ENCODE data around the gene ADAMTS18.
"Not testable (repeated sequence)": the region's sequence is repeated elsewhere in the genome, so short reads cannot be mapped to it uniquely, and the experiment has no call there.

ADAMTS18 gene

GRCh38 chr16:77277141-77277540, 157.7 kb downstream of the ADAMTS18 start:
- no peak for FAIRE-seq

GRCh38 chr16:77276661-77277060, 158.2 kb downstream of the ADAMTS18 start:
- no peak for FAIRE-seq

- not testable (repeated sequence) for FAIRE-seq
Observed at GRCh38 chr16:77275303-77275702, 159.5 kb downstream of the ADAMTS18 start.

GRCh38 chr16:77273815-77274214, 161.0 kb downstream of the ADAMTS18 start:
- FAIRE-seq: no peak

GRCh38 chr16:77271532-77272426, 163.1 kb downstream of the ADAMTS18 start:
- no peak for FAIRE-seq

- not testable (repeated sequence) for FAIRE-seq
Observed at GRCh38 chr16:77266185-77266584, 168.6 kb downstream of the ADAMTS18 start.

GRCh38 chr16:77262971-77263370, 171.9 kb downstream of the ADAMTS18 start:
- FAIRE-seq: no peak

GRCh38 chr16:77250400-77250799, 184.4 kb downstream of the ADAMTS18 start:
- no peak for FAIRE-seq

- no peak for FAIRE-seq
Observed at GRCh38 chr16:77246150-77246549, 188.7 kb downstream of the ADAMTS18 start.

- not testable (repeated sequence) for FAIRE-seq
Observed at GRCh38 chr16:77242471-77242870, 192.4 kb downstream of the ADAMTS18 start.

GRCh38 chr16:77238593-77238992, 196.2 kb downstream of the ADAMTS18 start:
- FAIRE-seq: no peak

- peak; percentile 48 for FAIRE-seq
Observed at GRCh38 chr16:77236063-77236511, 198.7 kb downstream of the ADAMTS18 start.

GRCh38 chr16:77234611-77235010, 200.2 kb downstream of the ADAMTS18 start:
- FAIRE-seq: no peak

- FAIRE-seq: no peak
Observed at GRCh38 chr16:77233799-77234519, 200.9 kb downstream of the ADAMTS18 start.
